Measurements from ENCODE around the gene CAPS. TPM values are rescaled to one million over a fixed set of nuclear protein-coding genes. Genes with fewer than 3 reads are reported as not detected.
A peak's percentile ranks its signal among the peaks of the same experiment; 100 is the strongest.

Gene CAPS
- total RNA-seq, 1 donor from 2014 or later, result 2.2 TPM

- H3K27ac ChIP-seq, result no peak overlapping the region
These were observed 18.2 kb upstream of the CAPS start for GRCh38 chr19:5895890-5896289.

GRCh38 chr19:5896365-5897076, 17.5 kb upstream of the CAPS start:
- H2AFZ ChIP-seq (replicated peaks), result no peak overlapping the region
- no peaks in the 10 kb centered on the region for H3K36me3 ChIP-seq
- no peak overlapping the region for H3K9ac ChIP-seq
- no peak overlapping the region for H3K4me3 ChIP-seq
- no peaks in the 10 kb centered on the region for H3K27me3 ChIP-seq
- TF ChIP-seq CTCF (IDR thresholded peaks at IDR 0.05) (no peak), EZH2 (IDR thresholded peaks at IDR 0.05) (no peak)
- peaks cover 33% of the 10 kb centered on the region for H3K79me2 ChIP-seq (ENCODE audit: low read depth)
- no peak overlapping the region for H3K27ac Mint-ChIP-seq
- H4K20me1 ChIP-seq (ENCODE audit: low read depth), result peaks cover 33% of the 10 kb centered on the region
- H3F3A ChIP-seq (ENCODE audit: low read depth), result peaks cover 8% of the 10 kb centered on the region
- peaks cover 8% of the 10 kb centered on the region for H3K4me1 Mint-ChIP-seq
- H3K4me1 ChIP-seq, result peaks cover 8% of the 10 kb centered on the region
- H3K27ac ChIP-seq, result no peak overlapping the region
- peaks cover 10% of the 10 kb centered on the region for H3K36me3 Mint-ChIP-seq
- H3K4me2 ChIP-seq, result no peak overlapping the region
- no peak for DNase-seq (ENCODE audit: low spot score)
- H3K9me3 ChIP-seq (ENCODE audit: low read depth), result no peaks in the 10 kb centered on the region
- H3K9me3 Mint-ChIP-seq, result no peaks in the 10 kb centered on the region
- H3K4me3 Mint-ChIP-seq, result no peak overlapping the region
- no peaks in the 10 kb centered on the region for H3K27me3 Mint-ChIP-seq (ENCODE audit: insufficient read depth, low read depth)

More at GRCh38 chr19:5895890-5896289, 18.2 kb upstream of the CAPS start:
- H3K9me3 ChIP-seq (ENCODE audit: low read depth), result no peaks in the 10 kb centered on the region
- Mint-ChIP-seq H3K27me3 (ENCODE audit: insufficient read depth, low read depth) (no peaks in the 10 kb centered on the region), H3K4me3 (no peak overlapping the region), H3K36me3 (peaks cover 5% of the 10 kb centered on the region), H3K9me3 (no peaks in the 10 kb centered on the region), H3K27ac (no peak overlapping the region), H3K4me1 (peaks cover 6% of the 10 kb centered on the region)
- DNase-seq (ENCODE audit: low spot score), result no peak
- no peaks in the 10 kb centered on the region for H3K27me3 ChIP-seq
- H2AFZ ChIP-seq (replicated peaks), result no peak overlapping the region
- peaks cover 26% of the 10 kb centered on the region for H3K79me2 ChIP-seq (ENCODE audit: low read depth)
- peaks cover 32% of the 10 kb centered on the region for H4K20me1 ChIP-seq (ENCODE audit: low read depth)
- no peaks in the 10 kb centered on the region for H3K36me3 ChIP-seq
- H3K4me2 ChIP-seq, result no peak overlapping the region
- no peak overlapping the region for H3K4me3 ChIP-seq
- H3K9ac ChIP-seq, result no peak overlapping the region
- H3K4me1 ChIP-seq, result peaks cover 8% of the 10 kb centered on the region
- TF ChIP-seq EZH2 (IDR thresholded peaks at IDR 0.05) (no peak), EZH2phosphoT487 (IDR thresholded peaks at IDR 0.05) (no peak), CTCF (IDR thresholded peaks at IDR 0.05) (no peak)
- H3F3A ChIP-seq (ENCODE audit: low read depth), result peaks cover 8% of the 10 kb centered on the region

GRCh38 chr19:5897189-5897969, 16.7 kb upstream of the CAPS start:
- peaks cover 10% of the 10 kb centered on the region for H3K36me3 Mint-ChIP-seq
- H3K27ac Mint-ChIP-seq, result no peak overlapping the region

More at GRCh38 chr19:5897189-5897969, 16.7 kb upstream of the CAPS start:
- H3F3A ChIP-seq (ENCODE audit: low read depth), result peaks cover 8% of the 10 kb centered on the region
- no peaks in the 10 kb centered on the region for H3K27me3 ChIP-seq
- H3K27me3 Mint-ChIP-seq (ENCODE audit: insufficient read depth, low read depth), result no peaks in the 10 kb centered on the region
- no peaks in the 10 kb centered on the region for H3K36me3 ChIP-seq
- DNase-seq (ENCODE audit: low spot score), result no peak
- H2AFZ ChIP-seq (replicated peaks), result no peak overlapping the region
- H3K4me1 ChIP-seq, result peaks cover under 1% of the 10 kb centered on the region
- no peak overlapping the region for H3K4me3 ChIP-seq
- peaks cover 5% of the 10 kb centered on the region for H3K4me1 Mint-ChIP-seq
- H4K20me1 ChIP-seq (ENCODE audit: low read depth), result peaks cover 34% of the 10 kb centered on the region
- H3K9me3 Mint-ChIP-seq, result no peaks in the 10 kb centered on the region
- peaks cover 41% of the 10 kb centered on the region for H3K79me2 ChIP-seq (ENCODE audit: low read depth)
- H3K4me3 Mint-ChIP-seq, result no peak overlapping the region
- H3K27ac ChIP-seq, result no peak overlapping the region
- H3K9ac ChIP-seq, result peak overlapping the region; percentile 20
- peak; percentile 21 for TF ChIP-seq CTCF (IDR thresholded peaks at IDR 0.05)
- no peak for TF ChIP-seq EZH2 (IDR thresholded peaks at IDR 0.05)
- H3K9me3 ChIP-seq (ENCODE audit: low read depth), result no peaks in the 10 kb centered on the region
- no peak overlapping the region for H3K4me2 ChIP-seq

Measured in neural progenitor cell (in vitro differentiated cells).